Stimulated activated CD8-positive, alpha-beta memory T cell treated with anti-CD3 and anti-CD28 coated beads, Interleukin-12 subunit alpha, Interleukin-12 subunit beta, amount 100 ng/mL, for 24 hours (primary cell): ENCODE results near the gene HS3ST5.
"Not testable (repeated sequence)": the region's sequence is repeated elsewhere in the genome, so short reads cannot be mapped to it uniquely, and the experiment has no call there.

ENCODE experiments used
- DNase-seq: peaks from one replicate; pipeline ENCODE4 v3.0.0-alpha.2; 2020; ENCODE audit errors: extremely low read depth

Gene HS3ST5

DNA sequence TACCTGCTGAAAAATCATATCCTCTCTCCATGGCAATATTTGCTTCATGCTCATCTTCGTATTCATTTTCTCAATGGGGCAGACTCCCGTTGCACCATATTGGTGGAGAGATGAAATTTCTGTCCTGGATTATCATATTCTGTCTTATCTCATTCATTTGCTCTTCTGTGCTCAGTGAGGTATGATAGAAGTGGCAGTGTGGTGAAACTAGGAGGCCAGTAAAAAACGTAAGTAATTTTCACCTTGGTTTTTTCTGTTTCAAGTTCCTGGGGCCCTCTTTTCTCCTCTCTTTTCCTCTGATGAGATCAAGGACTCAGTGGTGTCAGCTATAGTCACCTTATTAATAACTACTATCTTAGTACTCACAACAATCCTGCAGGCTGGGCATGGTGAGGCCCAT, 189.4 kb downstream of the HS3ST5 start:
- no peak for DNase-seq

DNA sequence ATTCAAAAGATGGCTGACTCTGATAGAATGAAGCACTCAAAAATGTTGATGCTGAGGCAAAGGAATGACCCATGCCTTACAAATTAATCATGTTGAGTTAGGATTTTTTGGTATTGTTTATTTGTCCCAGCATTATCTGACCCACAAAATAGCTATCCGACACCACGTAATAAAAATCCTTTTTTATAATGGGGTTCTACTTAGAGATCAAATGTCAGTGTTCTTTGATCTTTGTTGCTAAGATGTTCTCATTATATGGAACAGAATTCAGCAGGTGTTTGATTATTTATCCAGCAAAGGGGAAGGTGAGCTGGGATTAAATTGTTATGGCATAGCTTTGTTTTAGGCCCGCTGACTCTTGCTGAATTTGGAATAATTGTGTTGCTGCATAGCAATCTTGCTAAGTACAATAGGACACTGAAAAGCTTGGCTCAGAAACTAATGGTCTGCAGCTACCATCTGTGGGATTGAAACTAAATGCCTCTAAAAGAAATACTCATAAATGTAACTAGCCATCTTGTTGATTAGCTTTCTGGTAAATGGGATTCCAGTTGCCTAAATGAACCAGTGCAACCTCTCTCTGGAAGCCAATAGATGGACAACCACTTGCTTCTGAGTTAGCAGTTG, 191.6 kb downstream of the HS3ST5 start:
- DNase-seq, result no peak

DNA sequence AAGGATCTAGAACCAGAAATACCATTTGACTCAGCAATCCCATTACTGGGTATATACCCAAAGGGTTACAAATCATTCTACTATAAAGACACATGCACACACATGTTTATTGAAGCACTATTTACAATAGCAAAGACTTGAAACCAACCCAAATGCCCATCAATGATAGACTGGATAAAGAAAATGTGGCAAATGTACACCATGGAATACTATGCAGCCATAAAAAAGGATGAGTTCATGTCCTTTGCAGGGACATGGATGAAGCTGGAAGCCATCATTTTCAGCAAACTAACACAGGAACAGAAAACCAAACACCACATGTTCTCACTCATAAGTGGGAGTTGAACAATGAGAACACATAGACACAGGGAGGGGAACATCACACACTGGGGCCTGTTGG, 193.6 kb downstream of the HS3ST5 start:
- not testable (repeated sequence) for DNase-seq

DNA sequence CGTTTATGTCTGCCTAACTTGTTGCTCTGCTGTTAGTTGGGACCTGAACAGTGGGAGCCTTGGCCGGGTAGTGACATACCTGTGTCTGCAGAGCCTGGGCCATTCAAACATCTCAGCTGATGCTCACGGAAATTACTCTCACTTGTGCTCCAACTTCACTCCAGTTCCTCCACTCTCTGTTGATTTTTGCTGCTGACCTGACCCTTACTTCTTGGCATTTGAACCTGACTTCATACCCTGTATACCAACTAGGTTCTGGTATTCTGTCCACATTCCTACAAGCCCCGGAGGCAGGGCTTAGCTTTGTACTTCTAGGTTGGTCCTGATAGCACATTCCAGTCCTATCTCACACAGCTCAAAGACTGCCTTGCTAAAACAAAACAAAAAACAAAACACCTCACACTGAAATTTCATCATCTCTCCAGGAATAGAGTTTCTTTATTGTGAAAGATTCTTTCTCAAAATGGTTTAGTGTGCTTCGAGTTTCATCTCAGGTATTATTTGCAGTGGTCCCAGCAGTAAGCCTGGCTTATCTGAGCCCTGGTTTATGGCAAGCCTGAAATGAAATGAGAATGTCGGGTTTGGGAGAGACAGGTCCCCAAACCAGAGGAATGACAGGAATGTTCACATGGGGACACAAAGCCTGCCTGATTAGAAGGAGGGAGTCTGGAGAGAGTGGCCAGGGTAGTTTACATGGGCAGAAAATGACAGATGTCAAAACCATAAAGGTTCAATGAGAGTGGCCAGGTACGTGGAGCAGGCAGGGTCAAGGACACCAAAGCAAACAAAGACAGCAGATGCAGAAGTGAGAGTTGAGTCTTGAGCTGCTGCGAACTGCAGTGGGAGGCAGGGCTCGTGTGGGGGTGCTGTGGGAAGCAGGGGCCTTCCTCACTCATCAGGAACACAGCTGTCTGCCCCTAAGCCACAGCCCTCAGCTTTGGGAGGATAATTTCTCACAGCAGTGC, 197.7 kb downstream of the HS3ST5 start:
- DNase-seq, result no peak

DNA sequence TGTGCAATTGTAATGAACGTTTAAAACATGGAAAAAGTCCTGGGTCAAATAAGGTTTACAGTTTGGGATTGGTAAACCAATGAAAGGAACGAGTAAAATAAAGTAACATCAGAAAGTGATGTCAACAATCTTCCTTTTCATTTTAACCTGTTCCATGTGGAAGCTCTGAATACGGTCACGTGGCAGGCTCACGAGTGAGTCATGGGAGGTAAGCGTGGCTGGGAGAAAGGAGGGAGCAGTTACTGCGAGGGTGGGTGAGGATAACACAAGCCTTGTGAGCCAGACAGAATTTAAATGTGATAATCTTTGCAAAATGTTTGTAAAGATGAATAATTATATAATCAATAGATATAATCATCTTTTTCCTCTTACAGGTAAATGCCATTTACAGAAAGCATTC, 200.6 kb downstream of the HS3ST5 start:
- no peak for DNase-seq

- DNase-seq, result no peak
Observed at GRCh38 chr6:114140416-114140815, 202.4 kb downstream of the HS3ST5 start.

DNA sequence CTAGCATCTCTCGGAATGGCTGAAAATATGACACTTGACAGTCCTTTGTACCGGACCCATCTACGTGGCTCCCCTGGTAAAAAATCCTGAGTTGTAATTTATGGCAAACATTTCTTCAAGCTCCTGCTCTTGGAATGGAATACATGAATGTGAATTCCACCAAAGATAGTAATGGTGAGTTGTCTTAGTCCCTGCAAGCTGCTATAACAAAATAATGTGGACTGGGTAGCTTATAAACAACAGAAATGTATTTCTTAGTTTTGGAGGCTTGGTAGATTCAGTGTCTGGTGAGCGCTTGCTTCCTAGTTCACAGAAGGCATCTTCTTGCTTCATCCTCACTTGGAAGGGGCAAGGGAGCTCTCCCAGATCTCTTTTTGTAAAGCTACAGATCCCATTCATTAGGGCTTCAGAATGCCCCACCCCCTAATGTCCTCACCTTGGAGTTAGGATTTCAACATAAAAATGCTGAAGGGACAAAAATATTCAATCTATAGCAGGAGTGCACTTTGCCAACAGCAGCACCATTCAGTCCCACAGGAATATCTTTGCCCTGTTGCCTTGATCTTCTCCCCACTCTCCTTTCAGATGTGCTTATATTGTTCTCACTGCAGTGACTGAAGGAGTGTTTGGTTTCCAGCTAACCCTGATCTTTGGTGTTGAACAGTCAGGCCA, 204.1 kb downstream of the HS3ST5 start:
- DNase-seq, result no peak

- no peak for DNase-seq
Observed at GRCh38 chr6:114135363-114135971, 207.4 kb downstream of the HS3ST5 start.

DNA sequence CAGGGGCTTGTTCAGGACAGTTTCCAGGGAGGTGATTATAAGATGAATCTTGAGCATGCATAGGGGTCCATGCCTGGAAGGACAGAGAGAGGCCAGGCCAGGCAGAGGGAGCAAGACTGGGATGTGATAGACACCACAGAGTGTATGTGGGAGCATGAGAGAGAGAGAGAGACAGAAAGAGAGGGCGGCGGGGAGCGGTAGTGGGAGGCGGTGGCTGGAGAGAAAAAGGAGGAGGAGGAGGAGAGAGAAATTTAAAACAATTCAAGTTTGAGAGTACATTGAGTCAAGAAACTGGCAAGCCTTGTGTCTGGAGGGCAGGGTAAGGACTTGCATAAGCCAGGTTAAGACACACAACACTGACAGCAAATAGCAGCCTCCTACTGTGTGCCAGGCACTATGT, 209.0 kb downstream of the HS3ST5 start:
- DNase-seq, result no peak

- no peak for DNase-seq
Observed at GRCh38 chr6:114131945-114132344, 210.9 kb downstream of the HS3ST5 start.

- DNase-seq, result no peak
Observed at GRCh38 chr6:114125576-114125975, 217.2 kb downstream of the HS3ST5 start.

DNA sequence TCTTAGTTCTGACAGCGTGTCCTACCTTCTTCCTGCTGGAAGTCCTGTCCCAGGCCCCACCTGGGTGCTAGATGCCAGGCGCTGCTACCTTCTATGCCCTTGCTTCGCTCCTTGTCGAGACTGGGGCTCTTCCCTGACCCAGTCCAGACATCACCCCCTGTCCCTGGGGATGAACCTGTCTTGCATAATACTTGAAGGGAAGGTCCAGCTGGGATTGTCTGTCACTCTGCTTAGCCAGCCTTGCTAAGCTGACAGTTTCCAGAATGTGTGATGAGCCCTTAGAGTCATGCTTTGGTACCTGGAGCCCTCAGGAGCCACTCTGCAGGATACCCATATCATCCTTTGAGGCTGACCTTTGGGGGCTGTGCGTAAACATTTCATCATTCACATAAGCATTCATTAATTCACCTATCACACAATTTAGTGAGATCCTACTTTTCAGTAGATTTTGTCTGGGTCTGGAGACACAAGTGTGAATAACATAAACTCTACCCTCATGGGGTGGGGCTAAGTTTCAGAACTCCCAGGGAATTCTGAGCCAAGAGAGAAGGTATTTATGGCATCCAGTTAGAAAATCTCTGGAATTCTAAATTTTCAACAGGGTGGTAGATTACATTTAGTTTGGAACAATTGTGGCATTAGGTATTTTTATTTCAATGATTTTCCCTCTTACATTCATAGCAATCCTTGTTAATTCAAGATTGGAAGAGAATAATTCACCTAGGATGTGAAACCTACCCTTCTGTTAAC, 220.7 kb downstream of the HS3ST5 start:
- DNase-seq, result no peak

DNA sequence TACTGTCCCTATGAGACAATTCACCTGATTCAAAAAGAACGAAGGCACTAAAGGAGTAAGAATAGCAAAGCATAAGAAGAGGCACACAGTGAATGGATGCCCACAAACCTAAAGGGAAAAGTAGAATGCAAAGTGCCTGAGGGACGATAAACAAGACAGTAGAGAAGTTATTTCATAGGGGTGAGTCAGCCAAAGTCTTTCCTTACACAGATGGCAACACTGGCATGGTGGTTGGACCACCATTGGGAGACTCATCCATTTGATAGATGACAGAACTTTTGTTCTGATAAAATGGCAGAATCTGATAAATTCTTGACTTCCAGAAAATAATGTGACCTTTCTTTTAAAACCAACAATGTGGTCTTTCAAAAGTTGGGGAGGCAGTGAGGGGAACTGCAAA, 223.8 kb downstream of the HS3ST5 start:
- no peak for DNase-seq

DNA sequence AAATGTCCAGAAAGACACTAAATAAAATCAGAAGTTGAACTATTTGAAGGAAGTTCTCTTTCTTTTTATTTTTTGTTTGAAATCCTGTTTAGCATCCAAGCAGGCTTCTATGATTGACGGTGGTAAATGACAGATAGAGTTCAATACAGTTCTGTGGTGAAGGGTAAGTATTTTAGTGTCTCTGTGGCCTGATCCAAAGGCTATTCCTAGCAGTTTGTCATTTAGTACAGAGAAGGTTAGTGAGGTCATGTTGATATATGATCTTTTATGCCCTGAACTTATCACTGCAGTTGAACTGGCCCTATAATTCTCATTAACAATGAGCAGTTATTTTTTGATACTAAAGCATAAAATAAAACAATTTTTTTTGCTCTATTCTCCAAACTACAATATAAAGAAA, 227.2 kb downstream of the HS3ST5 start:
- no peak for DNase-seq

GRCh38 chr6:114108119-114109002, 234.5 kb downstream of the HS3ST5 start:
- DNase-seq, result no peak

GRCh38 chr6:114106020-114106419, 236.8 kb downstream of the HS3ST5 start:
- DNase-seq, result no peak

- no peak for DNase-seq
Observed at GRCh38 chr6:114101255-114101654, 241.6 kb downstream of the HS3ST5 start.

GRCh38 chr6:114100215-114100994, 242.4 kb downstream of the HS3ST5 start:
- no peak for DNase-seq

DNA sequence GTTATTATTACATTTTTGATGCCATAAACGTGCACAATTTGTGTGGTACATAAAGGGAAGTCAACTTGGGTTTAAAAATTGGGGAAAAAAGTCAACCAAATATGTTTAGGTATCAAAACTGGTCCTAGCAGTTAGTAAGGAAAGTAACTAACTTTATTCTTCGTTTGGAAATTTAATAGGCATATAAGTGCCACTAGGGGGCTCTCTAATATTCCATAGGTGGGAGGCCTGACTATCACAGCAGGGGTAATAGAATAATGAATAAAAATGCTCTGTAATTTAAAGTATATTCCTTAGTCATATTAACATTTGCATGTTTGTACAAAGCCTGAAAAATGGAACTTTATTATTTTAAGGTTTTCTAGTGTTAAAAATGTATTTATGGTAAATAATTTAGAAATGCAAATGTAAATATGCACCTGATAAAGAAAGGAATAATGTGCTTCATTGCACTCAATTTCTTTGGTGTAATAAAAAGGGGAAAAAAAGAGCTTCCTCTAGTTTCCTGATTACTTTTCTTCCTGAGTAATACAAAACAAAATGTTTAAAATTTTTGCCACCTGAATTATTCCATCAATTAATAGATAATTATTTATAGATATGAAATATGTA, 246.2 kb downstream of the HS3ST5 start:
- DNase-seq, result no peak
